SHP77 treated with DMSO at 0.1 percent for 48 hours (cell line): ENCODE data around the gene C1QTNF2.

Experiments used
- DNase-seq: peaks from one replicate; lab custom pipeline; 2025; lab: John Stamatoyannopoulos, UW

C1QTNF2 gene

DNA sequence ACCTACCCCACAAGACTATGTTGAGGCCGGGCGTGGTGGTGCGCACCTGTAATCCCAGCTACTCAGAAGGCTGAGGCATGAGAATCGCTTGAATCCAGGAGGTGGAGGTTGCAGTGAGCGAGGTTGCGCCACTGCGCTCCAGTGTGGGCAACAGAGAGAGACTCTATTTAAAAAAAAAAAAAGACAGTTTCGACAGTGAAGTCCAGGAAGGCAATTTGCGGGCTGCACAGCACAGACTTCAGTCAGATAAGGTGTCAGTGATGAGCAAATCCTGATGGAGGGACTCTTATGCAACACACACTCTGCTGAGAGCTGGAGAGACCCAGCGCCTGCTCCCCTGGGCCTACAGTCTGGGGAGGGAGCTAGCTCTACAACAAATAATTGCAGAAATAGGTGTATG, 72.2 kb downstream of the C1QTNF2 start:
- no peak for DNase-seq

DNA sequence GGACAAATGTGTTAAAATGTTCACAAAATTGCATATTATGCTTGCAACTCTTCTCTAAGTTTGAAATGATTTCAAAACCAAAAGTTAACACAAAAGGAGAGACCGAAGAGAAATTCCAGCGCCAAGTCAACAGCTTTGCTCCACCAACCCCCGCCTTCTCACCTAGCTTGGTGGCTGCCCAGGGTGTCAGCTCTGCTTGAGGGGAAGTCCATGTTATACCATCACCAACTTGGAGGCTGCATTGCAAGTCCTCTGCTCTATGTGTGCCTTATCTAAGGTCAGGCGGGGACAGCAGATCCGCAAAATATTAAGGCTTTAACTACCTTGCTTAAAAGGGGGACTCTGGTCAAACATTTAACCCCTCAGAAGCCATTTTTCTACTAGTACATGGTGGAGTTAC, 72.7 kb downstream of the C1QTNF2 start:
- no peak for DNase-seq
